Stimulated activated CD8-positive, alpha-beta memory T cell treated with anti-CD3 and anti-CD28 coated beads, Interleukin-4, amount 100 ng/mL, for 1 hour (primary cell): ENCODE results near the gene CFAP61.

Source experiments
- DNase-seq, 2 donors: peaks; one replicate each; pipeline ENCODE4 v3.0.0-alpha.2; 2020; ENCODE audit warnings: low read depth in 2 of 2, low spot score in 1 of 2

The CFAP61 gene

DNA sequence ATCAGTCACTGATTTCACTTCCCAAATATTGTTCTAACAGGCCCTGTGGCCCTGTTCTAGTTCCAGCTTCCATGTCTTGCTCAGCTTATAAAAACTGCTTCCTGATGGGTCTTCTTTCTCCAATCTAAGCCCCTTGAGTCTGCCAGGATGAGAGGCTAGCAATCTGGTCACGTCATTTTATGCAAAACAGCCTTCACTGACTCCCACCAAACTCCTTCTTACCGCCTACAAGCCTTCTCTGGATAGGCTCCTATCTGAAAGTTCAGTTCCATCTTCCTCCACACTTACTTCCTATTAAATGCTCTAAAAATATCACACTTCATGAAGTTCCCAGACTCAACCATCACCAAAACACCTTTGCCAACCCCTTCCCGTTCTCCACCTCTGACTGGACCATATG, 15.6 kb upstream of the CFAP61 start:
- DNase-seq, result no peak

- no peak for DNase-seq
Measured at GRCh38 chr20:20037960-20038359, 14.4 kb upstream of the CFAP61 start.

DNA sequence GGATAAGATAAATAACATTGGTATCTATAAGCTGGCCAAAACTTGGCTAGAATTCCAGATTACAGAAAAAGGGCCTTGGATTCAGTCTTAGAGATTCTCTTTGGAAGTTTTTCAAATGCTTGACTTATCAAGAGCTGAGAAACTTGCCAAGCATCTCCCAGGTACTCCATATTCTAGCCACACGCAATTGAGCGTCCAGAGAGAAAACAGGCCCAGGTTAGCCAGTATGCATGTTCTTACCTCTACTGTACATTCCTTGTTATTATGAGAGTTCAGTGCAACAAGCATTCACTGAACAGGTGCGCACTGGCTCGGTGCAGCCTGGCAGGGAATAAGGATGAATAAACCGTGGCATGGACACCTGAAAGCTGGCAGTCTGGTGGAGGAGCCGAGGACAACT, 13.7 kb upstream of the CFAP61 start:
- DNase-seq, result no peak

GRCh38 chr20:20039752-20040387, 12.5 kb upstream of the CFAP61 start:
- DNase-seq, result no peak

GRCh38 chr20:20051767-20052073, 612 bp upstream of the CFAP61 start:
- no peak for DNase-seq

DNA sequence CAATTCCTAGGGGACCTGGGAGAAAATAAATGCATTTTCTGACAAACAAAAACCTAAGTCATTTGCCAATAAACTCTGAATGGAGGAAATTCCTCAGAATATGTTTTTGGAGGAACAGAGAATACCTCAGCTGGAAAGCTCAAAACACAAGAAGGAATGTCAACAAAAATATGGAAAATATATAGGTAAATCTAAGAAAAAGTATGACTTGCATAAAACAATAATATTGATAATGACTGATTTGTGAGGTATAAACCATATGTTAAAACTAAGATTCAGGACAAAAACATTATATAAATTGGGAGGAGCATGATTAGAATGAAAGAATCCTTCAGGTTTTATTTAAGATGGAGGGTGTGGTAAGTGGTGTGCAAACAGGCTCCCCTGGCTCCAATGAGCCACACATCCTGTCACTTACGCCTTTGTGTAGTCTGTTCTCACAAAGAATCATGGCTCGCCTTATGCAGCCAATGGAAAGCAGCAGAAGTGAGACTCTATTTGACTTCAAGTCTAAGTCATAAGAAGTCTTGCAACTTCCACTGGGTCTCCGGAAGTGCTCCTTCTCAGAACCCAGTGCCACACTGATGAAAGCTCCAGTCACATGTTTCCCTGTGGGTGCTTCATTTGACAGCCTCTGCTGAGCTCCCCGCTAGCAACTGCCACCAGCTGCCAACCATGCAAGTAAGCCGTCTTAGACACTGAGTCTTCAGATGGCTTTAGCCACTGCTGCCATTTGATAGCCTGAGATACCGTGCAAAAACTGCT, 8.1 kb downstream of the CFAP61 start:
- no peak for DNase-seq

DNA sequence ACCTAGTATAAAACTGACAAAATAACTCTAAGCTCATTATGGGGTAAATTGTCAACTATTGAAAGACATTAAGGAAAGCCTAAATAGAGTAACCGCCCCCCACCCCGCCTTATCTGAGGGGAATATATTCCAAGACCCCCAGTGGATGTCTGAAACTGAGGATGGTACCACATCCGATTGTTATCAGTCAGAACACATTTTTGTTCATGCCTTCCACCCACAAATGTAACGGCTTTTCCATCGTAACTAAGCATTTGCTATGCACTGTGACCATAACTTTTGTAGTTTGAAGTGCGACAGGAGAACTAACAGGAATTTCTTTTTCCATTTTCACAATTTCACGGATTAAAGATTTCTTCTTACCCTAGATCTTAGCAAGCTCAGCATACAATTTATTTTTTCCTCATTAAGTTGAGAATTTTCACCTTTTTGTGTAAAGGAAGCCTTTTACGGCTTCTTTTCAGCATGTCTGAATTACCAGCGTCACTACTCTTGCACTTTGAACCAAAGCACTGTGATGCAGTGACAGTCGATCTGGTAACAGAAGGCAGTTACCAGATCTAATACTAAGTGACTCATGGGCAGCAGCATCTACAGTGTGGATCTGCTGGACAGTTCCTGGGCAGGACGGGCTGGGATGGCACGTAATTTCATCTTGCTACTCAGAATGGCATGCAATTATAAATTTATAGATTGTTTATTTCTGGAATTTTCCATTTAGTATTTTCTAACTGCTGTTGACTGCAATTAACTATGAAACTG, 11.8 kb downstream of the CFAP61 start:
- DNase-seq, result no peak

DNA sequence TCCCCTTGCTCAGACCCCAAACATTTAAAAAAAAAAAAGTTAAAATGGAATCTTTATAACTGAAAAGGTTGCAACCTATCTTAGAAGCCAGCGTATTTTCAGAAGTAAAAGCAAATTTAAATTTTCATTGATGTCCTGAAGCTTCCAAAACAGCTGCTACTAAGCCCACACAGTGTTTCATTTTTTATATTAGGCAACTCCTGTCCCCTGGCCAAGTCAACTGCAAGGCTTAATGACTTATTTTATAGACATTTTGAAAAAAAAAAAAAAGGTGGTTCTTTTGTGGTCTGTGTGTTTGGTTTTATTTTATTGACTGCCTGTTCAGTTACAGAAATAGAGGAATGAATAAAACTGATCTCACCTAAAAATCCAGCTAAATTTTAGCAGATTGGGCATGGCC, 13.0 kb downstream of the CFAP61 start:
- DNase-seq, result no peak

DNA sequence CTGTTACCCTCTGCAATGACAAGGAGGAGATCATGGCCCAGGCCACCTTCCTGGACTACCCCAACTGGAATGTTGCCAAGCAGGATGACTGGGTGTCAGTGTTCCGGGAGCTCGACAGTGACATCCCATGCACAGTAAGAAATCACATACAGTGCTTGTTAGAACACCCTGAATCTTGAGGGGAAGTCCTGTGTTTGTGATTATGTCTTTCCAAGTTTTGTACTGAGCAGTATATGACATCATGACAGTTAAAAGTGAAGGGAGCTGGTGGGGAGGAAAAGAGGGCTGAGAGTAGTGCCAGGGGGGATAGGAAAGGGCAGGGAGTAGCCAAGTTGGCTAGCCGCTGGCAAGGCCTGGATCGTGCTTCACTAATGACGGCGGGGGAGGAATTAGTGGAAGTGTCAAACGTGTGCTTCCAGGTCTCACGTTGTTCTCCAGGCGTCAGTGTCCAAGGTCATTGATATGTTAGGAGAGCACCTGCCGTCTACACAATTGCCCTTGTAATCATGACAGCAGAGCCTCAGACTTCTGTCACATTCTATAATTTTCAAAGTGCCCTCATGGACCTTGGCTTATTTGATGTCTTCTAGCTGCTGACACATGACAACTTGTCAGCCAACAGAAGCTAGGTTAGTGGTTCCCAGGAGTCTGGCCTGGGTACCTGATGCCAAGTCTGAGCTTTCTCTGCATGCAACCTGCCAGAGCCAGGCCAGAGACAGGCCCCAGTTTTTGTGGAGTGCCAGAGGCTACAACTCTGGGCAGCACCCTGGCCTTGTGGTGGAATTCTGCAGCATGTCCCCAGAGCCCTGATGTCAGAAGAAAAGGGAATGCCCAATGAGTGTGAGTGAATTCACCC, 18.8 kb downstream of the CFAP61 start:
- no peak for DNase-seq

GRCh38 chr20:20073801-20074371, 21.6 kb downstream of the CFAP61 start:
- no peak for DNase-seq

GRCh38 chr20:20075032-20075431, 22.7 kb downstream of the CFAP61 start:
- no peak for DNase-seq

GRCh38 chr20:20076297-20077065, 24.1 kb downstream of the CFAP61 start:
- no peak for DNase-seq

GRCh38 chr20:20078041-20078440, 25.7 kb downstream of the CFAP61 start:
- no peak for DNase-seq

DNA sequence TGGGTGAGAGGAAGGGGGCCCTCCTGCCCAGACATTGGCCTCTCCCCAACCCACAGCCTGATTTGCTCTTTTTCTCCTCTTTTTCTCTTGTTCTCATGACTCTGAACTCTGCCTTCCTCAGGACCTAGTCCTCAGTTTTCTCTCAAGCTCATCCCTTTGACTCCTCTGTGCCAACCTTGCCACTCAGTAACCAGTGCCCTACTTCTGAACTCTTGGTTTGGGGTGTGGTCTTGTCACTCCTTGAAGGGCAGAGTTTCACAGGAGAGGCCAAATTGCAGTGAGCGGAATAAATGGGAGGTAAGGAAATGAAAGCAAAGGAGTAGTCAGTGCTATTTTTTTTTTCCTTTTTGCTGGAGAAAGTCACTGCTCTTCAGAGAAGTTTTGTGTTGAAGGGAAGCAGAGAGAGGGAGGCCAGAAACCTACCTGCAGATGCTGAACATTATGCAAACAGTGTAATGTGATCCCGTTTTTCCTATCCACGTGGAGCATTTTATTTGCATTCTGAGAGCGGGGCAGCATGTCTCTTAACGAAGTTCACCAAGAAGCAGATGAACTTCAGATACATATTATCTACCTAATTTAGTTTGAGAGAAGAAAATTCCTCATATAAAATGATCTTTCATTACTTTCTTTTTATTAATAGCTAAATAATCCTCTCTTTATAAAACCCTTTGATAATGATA, 26.9 kb downstream of the CFAP61 start:
- DNase-seq, result no peak

DNA sequence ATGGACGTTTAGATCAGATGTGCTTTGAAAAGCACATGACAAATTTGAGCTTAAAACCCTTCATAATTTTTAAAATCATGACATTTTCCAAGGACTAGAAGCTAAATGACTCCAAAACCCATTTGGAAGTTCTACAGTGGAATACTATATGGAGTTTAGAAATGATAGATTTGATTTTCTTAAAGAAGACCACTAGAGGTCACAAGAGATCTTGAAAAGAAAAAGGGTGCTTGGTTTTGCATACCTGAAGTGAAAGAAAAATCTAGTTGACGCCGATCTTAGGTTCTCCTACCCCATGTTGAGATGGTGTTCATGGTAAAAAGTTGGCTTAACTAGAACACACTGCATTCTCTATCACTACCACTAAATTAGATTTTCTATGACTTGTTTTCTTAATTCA, 31.5 kb downstream of the CFAP61 start:
- DNase-seq, result no peak

GRCh38 chr20:20084296-20084752, 32.0 kb downstream of the CFAP61 start:
- no peak for DNase-seq

DNA sequence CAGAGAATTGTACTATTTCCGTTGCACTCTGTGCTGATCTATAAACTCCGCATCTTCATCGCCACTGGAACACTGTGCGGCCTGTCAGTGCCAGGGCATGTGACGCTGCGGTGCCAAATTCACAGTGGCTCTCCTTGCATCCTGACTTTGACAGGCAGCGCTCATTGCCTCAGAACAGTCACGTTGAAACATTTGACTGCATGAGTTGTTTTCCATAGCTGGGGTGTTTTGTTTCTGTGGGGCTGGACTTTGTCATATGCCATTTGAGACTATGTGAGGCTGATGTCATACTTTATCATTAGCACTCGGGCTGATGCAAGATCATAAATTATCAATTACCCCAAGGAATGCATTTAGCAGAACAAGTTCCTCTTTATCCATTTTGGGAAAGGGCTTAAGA, 32.7 kb downstream of the CFAP61 start:
- no peak for DNase-seq

GRCh38 chr20:20085812-20086211, 33.5 kb downstream of the CFAP61 start:
- no peak for DNase-seq

- DNase-seq, result no peak
Measured at GRCh38 chr20:20089018-20089417, 36.7 kb downstream of the CFAP61 start.

DNA sequence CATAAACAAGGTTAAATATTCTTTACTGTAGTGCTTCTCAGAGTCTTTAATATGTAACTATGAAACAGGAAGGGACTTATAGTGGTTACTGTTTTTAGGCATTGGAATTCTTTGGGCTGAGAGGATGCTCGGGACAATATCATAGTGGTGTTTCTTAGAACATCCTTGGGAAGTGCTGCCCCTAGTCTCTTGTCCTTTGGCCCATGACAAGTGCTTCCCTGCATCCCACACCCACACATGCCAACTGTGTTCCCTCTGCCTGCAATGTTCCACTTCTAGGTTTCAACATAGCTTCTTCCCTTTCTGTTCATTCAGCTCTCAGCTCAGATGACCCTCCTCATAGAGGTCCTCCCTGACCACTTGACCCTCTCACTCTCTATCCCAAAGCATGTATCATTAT, 37.6 kb downstream of the CFAP61 start:
- DNase-seq, result no peak
